Measurements from ENCODE around the gene MMP14.

MMP14 gene

DNA sequence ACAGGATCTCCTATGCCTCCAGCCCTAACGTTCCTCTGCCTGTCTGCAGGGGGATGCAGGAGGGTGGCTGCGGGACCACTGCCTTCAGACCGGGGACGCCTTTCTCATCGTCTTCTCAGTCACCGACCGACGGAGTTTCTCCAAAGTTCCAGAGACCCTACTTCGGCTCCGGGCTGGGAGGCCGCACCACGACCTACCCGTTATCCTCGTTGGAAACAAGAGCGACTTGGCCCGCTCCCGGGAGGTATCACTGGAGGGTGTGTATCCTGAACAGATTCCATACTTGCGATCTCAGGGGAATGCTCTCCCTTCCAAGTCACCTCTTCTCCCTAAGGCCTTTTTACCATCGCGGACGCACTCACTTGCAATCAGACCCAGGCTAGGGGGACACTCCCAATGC, 49.6 kb downstream of the MMP14 start:
- WGBS, 2 experiments, result 90 to 92% methylated on average over 21 of the region's 21 CpGs
- Histone ChIP-seq H3K4me3 (ENCODE audit: insufficient read depth, low read depth, low read length) (peak overlapping the region; percentile 73), H3K27me3 (ENCODE audit: control insufficient read depth, insufficient read depth, low read length, poor library complexity, severe bottlenecking) (peaks cover 22% of the 10 kb centered on the region), H3K36me3 (ENCODE audit: control insufficient read depth, insufficient read depth, low read length) (no peaks in the 10 kb centered on the region), H3K27ac (ENCODE audit: insufficient read depth, low read depth, low read length, poor library complexity, severe bottlenecking) (no peak overlapping the region), H3K9me3 (ENCODE audit: control insufficient read depth, low read length) (no peaks in the 10 kb centered on the region), H3K4me1 (ENCODE audit: control insufficient read depth, insufficient read depth, low read length) (peaks cover 38% of the 10 kb centered on the region)

GRCh38 chr14:22886500-22887259, 50.3 kb downstream of the MMP14 start:
- H3K27me3 ChIP-seq (ENCODE audit: control insufficient read depth, insufficient read depth, low read length, poor library complexity, severe bottlenecking), result peaks cover 22% of the 10 kb centered on the region
- no peaks in the 10 kb centered on the region for H3K36me3 ChIP-seq (ENCODE audit: control insufficient read depth, insufficient read depth, low read length)
- no peaks in the 10 kb centered on the region for H3K9me3 ChIP-seq (ENCODE audit: control insufficient read depth, low read length)
- H3K27ac ChIP-seq (ENCODE audit: insufficient read depth, low read depth, low read length, poor library complexity, severe bottlenecking), result peak overlapping the region; percentile 90
- peaks cover 38% of the 10 kb centered on the region for H3K4me1 ChIP-seq (ENCODE audit: control insufficient read depth, insufficient read depth, low read length)
- H3K4me3 ChIP-seq (ENCODE audit: insufficient read depth, low read depth, low read length), result peak overlapping the region; percentile 73
- WGBS, 2 experiments, result 3 to 4% methylated on average over 77 of the region's 77 CpGs

- peak overlapping the region; percentile 90 for H3K27ac ChIP-seq (ENCODE audit: insufficient read depth, low read depth, low read length, poor library complexity, severe bottlenecking)
- peak overlapping the region; percentile 73 for H3K4me3 ChIP-seq (ENCODE audit: insufficient read depth, low read depth, low read length)
- no peaks in the 10 kb centered on the region for H3K36me3 ChIP-seq (ENCODE audit: control insufficient read depth, insufficient read depth, low read length)
- no peaks in the 10 kb centered on the region for H3K9me3 ChIP-seq (ENCODE audit: control insufficient read depth, low read length)
- H3K4me1 ChIP-seq (ENCODE audit: control insufficient read depth, insufficient read depth, low read length), result peaks cover 30% of the 10 kb centered on the region
- WGBS, 2 experiments, result 22 to 23% methylated on average over 11 of the region's 11 CpGs
- peaks cover 22% of the 10 kb centered on the region for H3K27me3 ChIP-seq (ENCODE audit: control insufficient read depth, insufficient read depth, low read length, poor library complexity, severe bottlenecking)
These were observed 51.0 kb downstream of the MMP14 start for GRCh38 chr14:22887260-22887989.

DNA sequence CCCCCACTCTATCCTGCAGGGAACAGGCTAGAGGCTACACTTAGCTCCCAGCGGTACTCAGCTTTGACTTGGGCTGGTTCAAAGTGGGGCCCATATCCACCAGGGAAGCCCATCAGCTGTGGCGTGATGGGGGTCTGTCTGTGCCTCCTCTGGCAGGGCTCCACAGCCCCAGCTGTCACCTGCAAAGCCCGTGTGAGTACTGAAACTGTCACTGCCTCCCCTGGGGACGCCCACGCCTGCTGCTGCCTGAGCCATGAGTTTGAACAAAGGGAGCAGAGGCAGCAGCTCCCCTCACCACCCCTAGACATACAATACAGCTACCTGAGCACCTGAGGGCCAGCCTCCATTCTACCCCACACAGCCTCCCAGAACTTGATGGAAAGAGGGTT, 51.6 kb downstream of the MMP14 start:
- Histone ChIP-seq H3K4me1 (ENCODE audit: control insufficient read depth, insufficient read depth, low read length) (peaks cover 26% of the 10 kb centered on the region), H3K27me3 (ENCODE audit: control insufficient read depth, insufficient read depth, low read length, poor library complexity, severe bottlenecking) (peaks cover 22% of the 10 kb centered on the region), H3K9me3 (ENCODE audit: control insufficient read depth, low read length) (no peaks in the 10 kb centered on the region), H3K36me3 (ENCODE audit: control insufficient read depth, insufficient read depth, low read length) (no peaks in the 10 kb centered on the region), H3K4me3 (ENCODE audit: insufficient read depth, low read depth, low read length) (peak overlapping the region; percentile 73), H3K27ac (ENCODE audit: insufficient read depth, low read depth, low read length, poor library complexity, severe bottlenecking) (no peak overlapping the region)
- 83 to 86% methylated on average over 5 of the region's 5 CpGs for WGBS, 2 experiments

GRCh38 chr14:22888662-22889061, 52.3 kb downstream of the MMP14 start:
- no peaks in the 10 kb centered on the region for H3K9me3 ChIP-seq (ENCODE audit: control insufficient read depth, low read length)
- WGBS, 2 experiments, result 87 to 98% methylated on average over 3 to 4 of the region's 4 CpGs
- peaks cover 22% of the 10 kb centered on the region for H3K27me3 ChIP-seq (ENCODE audit: control insufficient read depth, insufficient read depth, low read length, poor library complexity, severe bottlenecking)
- no peak overlapping the region for H3K27ac ChIP-seq (ENCODE audit: insufficient read depth, low read depth, low read length, poor library complexity, severe bottlenecking)
- peaks cover 20% of the 10 kb centered on the region for H3K4me1 ChIP-seq (ENCODE audit: control insufficient read depth, insufficient read depth, low read length)
- H3K36me3 ChIP-seq (ENCODE audit: control insufficient read depth, insufficient read depth, low read length), result no peaks in the 10 kb centered on the region
- no peak overlapping the region for H3K4me3 ChIP-seq (ENCODE audit: insufficient read depth, low read depth, low read length)

- Histone ChIP-seq H3K36me3 (ENCODE audit: control insufficient read depth, insufficient read depth, low read length) (no peaks in the 10 kb centered on the region), H3K27me3 (ENCODE audit: control insufficient read depth, insufficient read depth, low read length, poor library complexity, severe bottlenecking) (peaks cover 14% of the 10 kb centered on the region), H3K4me3 (ENCODE audit: insufficient read depth, low read depth, low read length) (no peak overlapping the region), H3K4me1 (ENCODE audit: control insufficient read depth, insufficient read depth, low read length) (peaks cover 10% of the 10 kb centered on the region), H3K9me3 (ENCODE audit: control insufficient read depth, low read length) (no peaks in the 10 kb centered on the region), H3K27ac (ENCODE audit: insufficient read depth, low read depth, low read length, poor library complexity, severe bottlenecking) (no peak overlapping the region)
- 89 to 91% methylated on average over 1 of the region's 1 CpG for WGBS, 2 experiments
These were observed 54.0 kb downstream of the MMP14 start for GRCh38 chr14:22890416-22890815.

GRCh38 chr14:22892488-22892887, 56.1 kb downstream of the MMP14 start:
- no peak overlapping the region for H3K27ac ChIP-seq (ENCODE audit: insufficient read depth, low read depth, low read length, poor library complexity, severe bottlenecking)
- H3K9me3 ChIP-seq (ENCODE audit: control insufficient read depth, low read length), result no peaks in the 10 kb centered on the region
- 82 to 83% methylated on average over 7 of the region's 7 CpGs for WGBS, 2 experiments
- H3K4me1 ChIP-seq (ENCODE audit: control insufficient read depth, insufficient read depth, low read length), result peaks cover 5% of the 10 kb centered on the region
- H3K4me3 ChIP-seq (ENCODE audit: insufficient read depth, low read depth, low read length), result no peak overlapping the region
- no peaks in the 10 kb centered on the region for H3K27me3 ChIP-seq (ENCODE audit: control insufficient read depth, insufficient read depth, low read length, poor library complexity, severe bottlenecking)
- H3K36me3 ChIP-seq (ENCODE audit: control insufficient read depth, insufficient read depth, low read length), result no peaks in the 10 kb centered on the region

DNA sequence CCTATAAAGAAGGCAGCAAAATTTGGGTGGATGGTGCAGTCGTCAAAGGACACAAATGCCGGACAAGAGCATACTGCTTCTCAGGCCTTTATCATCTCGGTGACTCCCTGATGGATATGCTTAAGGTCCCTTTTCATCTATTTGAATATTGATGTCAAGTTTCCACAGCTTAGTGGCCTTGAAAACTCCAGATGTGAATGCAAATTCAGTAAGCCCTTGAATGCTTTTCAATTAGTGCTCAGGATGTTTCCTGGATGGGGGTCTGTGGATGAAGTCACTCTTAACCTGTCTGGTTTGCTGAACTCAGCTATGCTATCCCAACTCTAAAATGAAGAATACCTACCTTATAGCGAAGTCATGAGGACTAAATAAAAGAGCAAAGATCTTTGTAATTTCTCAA, 57.3 kb downstream of the MMP14 start:
- no peak overlapping the region for H3K4me3 ChIP-seq (ENCODE audit: insufficient read depth, low read depth, low read length)
- WGBS, 2 experiments, result 88 to 97% methylated on average over 4 of the region's 4 CpGs

GRCh38 chr14:22895402-22895801, 59.0 kb downstream of the MMP14 start:
- Histone ChIP-seq H3K4me3 (ENCODE audit: insufficient read depth, low read depth, low read length) (no peak overlapping the region), H3K36me3 (ENCODE audit: control insufficient read depth, insufficient read depth, low read length) (no peaks in the 10 kb centered on the region), H3K27me3 (ENCODE audit: control insufficient read depth, insufficient read depth, low read length, poor library complexity, severe bottlenecking) (no peaks in the 10 kb centered on the region), H3K4me1 (ENCODE audit: control insufficient read depth, insufficient read depth, low read length) (no peaks in the 10 kb centered on the region), H3K9me3 (ENCODE audit: control insufficient read depth, low read length) (no peaks in the 10 kb centered on the region), H3K27ac (ENCODE audit: insufficient read depth, low read depth, low read length, poor library complexity, severe bottlenecking) (no peak overlapping the region)
- WGBS, 2 experiments, result 88 to 100% methylated on average over 1 of the region's 1 CpG

More for the DNA sequence above, 57.3 kb downstream of the MMP14 start:
- H3K36me3 ChIP-seq (ENCODE audit: control insufficient read depth, insufficient read depth, low read length), result no peaks in the 10 kb centered on the region
- H3K4me1 ChIP-seq (ENCODE audit: control insufficient read depth, insufficient read depth, low read length), result no peaks in the 10 kb centered on the region
- no peaks in the 10 kb centered on the region for H3K27me3 ChIP-seq (ENCODE audit: control insufficient read depth, insufficient read depth, low read length, poor library complexity, severe bottlenecking)
- no peak overlapping the region for H3K27ac ChIP-seq (ENCODE audit: insufficient read depth, low read depth, low read length, poor library complexity, severe bottlenecking)
- no peaks in the 10 kb centered on the region for H3K9me3 ChIP-seq (ENCODE audit: control insufficient read depth, low read length)

- H3K27ac ChIP-seq (ENCODE audit: insufficient read depth, low read depth, low read length, poor library complexity, severe bottlenecking), result no peak overlapping the region
- 89 to 91% methylated on average over 5 of the region's 5 CpGs for whole genome bisulfite sequencing, 2 experiments
- no peaks in the 10 kb centered on the region for H3K9me3 ChIP-seq (ENCODE audit: control insufficient read depth, low read length)
- no peaks in the 10 kb centered on the region for H3K4me1 ChIP-seq (ENCODE audit: control insufficient read depth, insufficient read depth, low read length)
- H3K4me3 ChIP-seq (ENCODE audit: insufficient read depth, low read depth, low read length), result no peak overlapping the region
- peaks cover 7% of the 10 kb centered on the region for H3K36me3 ChIP-seq (ENCODE audit: control insufficient read depth, insufficient read depth, low read length)
- H3K27me3 ChIP-seq (ENCODE audit: control insufficient read depth, insufficient read depth, low read length, poor library complexity, severe bottlenecking), result no peaks in the 10 kb centered on the region
These were observed 60.0 kb downstream of the MMP14 start for GRCh38 chr14:22896356-22896755.
